Adipocyte (in vitro differentiated cells): Measurements from ENCODE around the gene ADORA3.

Experiments
- DNase-seq: peaks from one replicate; pipeline ENCODE4 v3.0.0-alpha.2; 2015; ENCODE audit warnings: low read depth
- H3K27me3 ChIP-seq: replicated peaks from 2 replicates; pipeline ENCODE4 v1.7.0; 2013; ENCODE audit warnings: mild to moderate bottlenecking, low read length, moderate library complexity; ENCODE audit not compliant: control insufficient read depth, insufficient read depth
- H3K36me3 ChIP-seq: 2 replicates; pipeline ENCODE4 v1.7.0; 2013; ENCODE audit warnings: low read length, mild to moderate bottlenecking, moderate library complexity; ENCODE audit not compliant: control insufficient read depth, insufficient read depth, severe bottlenecking
- H3K4me1 ChIP-seq: 2 replicates; pipeline ENCODE4 v1.7.0; 2013; ENCODE audit warnings: mild to moderate bottlenecking, low read length, moderate library complexity; ENCODE audit not compliant: control insufficient read depth, insufficient read depth
- H3K4me3 ChIP-seq: 2 replicates; pipeline ENCODE4 v1.7.0; 2013; ENCODE audit warnings: mild to moderate bottlenecking, low read length, moderate library complexity
- H3K9ac ChIP-seq: 2 replicates; pipeline ENCODE4 v1.7.0; 2013; ENCODE audit warnings: mild to moderate bottlenecking, low read length, moderate library complexity
- H3K9me3 ChIP-seq: 2 replicates; pipeline ENCODE4 v1.7.0; 2013; ENCODE audit warnings: mild to moderate bottlenecking, low read length, moderate library complexity; ENCODE audit not compliant: control insufficient read depth

ADORA3 gene

GRCh38 chr1:111484391-111485026 lies 18.9 kb downstream of the ADORA3 start:
- Histone ChIP-seq H3K9ac (no peak overlapping the region), H3K4me1 (peaks cover 5% of the 10 kb centered on the region), H3K9me3 (no peaks in the 10 kb centered on the region), H3K4me3 (no peak overlapping the region), H3K27me3 (no peaks in the 10 kb centered on the region), H3K36me3 (no peaks in the 10 kb centered on the region)
- DNase-seq: peak; percentile 29

GRCh38 chr1:111483876-111484275 lies 19.6 kb downstream of the ADORA3 start:
- no peak overlapping the region for H3K9ac ChIP-seq
- no peaks in the 10 kb centered on the region for H3K27me3 ChIP-seq
- H3K4me3 ChIP-seq: no peak overlapping the region
- no peak for DNase-seq
- H3K9me3 ChIP-seq: no peaks in the 10 kb centered on the region
- H3K36me3 ChIP-seq: no peaks in the 10 kb centered on the region
- H3K4me1 ChIP-seq: peaks cover 5% of the 10 kb centered on the region

DNA sequence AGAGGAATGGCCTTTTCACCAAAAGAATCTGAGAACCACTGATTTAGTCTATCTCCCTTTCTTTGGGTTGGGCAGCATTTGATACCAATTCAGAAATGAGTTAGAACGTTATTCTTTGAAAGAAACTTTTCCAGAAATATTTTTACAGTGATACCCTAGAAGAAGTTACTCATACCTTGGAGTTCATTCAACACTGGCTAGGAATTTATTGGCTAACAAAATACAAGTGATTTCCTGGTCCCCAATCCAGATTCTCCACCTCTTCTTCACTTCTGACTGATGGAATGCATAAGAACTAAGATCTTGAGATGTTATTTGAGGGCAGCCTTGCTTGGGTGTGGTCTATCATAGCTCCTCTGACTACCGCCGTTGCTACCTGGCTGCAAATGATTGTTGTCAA lies 20.3 kb downstream of the ADORA3 start:
- Histone ChIP-seq H3K27me3 (no peaks in the 10 kb centered on the region), H3K9ac (no peak overlapping the region), H3K4me1 (peaks cover 5% of the 10 kb centered on the region), H3K36me3 (no peaks in the 10 kb centered on the region), H3K4me3 (no peak overlapping the region), H3K9me3 (no peaks in the 10 kb centered on the region)
- DNase-seq: peak; percentile 8

DNA sequence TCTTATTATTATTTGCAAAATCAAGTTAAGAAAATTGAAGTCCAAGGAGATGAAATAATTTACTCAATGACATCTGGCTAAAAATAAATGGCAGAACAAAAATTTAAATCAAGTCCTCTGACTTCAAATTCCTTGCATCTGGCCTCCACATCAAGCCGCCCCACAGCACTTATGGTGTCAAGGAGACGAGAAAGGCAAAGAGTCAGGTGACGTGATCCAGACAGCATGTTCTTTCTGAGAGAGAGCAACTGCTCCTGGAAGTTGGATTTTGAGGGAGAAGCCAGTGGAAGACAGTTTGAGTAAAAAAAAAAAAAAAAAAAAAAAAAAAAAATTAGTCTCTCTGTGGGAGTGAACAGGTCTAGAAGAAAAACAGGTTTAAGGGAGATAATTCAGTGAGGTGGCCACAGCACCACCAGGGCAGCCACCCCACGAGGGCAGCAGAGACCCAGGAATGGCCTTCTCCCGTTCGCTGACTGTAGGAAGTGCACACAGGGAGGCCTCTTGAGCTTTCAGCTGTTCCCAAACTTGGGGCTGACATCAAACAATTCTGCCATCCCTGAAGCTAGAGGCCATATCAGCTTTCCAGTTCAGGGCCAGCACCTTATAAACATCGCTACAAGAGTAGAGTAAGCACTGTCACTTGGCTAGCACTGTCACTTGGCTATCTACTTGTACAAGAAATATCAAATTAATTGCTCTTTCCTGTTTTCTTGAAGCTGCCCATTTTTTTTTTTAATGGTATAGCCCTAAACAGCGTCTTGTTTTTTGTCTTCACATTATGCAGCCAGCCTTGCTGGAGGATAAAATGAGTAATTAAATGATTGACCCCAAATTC lies 21.8 kb downstream of the ADORA3 start:
- Histone ChIP-seq H3K27me3 (no peaks in the 10 kb centered on the region), H3K4me1 (peaks cover 5% of the 10 kb centered on the region), H3K36me3 (no peaks in the 10 kb centered on the region), H3K4me3 (no peak overlapping the region), H3K9me3 (no peaks in the 10 kb centered on the region), H3K9ac (no peak overlapping the region)
- peak; percentile 73 for DNase-seq

GRCh38 chr1:111480674-111481073 lies 22.8 kb downstream of the ADORA3 start:
- no peak for DNase-seq
- H3K27me3 ChIP-seq: no peaks in the 10 kb centered on the region
- H3K4me1 ChIP-seq: peaks cover 5% of the 10 kb centered on the region
- H3K36me3 ChIP-seq: no peaks in the 10 kb centered on the region
- H3K9me3 ChIP-seq: no peaks in the 10 kb centered on the region
- H3K9ac ChIP-seq: no peak overlapping the region
- H3K4me3 ChIP-seq: no peak overlapping the region

DNA sequence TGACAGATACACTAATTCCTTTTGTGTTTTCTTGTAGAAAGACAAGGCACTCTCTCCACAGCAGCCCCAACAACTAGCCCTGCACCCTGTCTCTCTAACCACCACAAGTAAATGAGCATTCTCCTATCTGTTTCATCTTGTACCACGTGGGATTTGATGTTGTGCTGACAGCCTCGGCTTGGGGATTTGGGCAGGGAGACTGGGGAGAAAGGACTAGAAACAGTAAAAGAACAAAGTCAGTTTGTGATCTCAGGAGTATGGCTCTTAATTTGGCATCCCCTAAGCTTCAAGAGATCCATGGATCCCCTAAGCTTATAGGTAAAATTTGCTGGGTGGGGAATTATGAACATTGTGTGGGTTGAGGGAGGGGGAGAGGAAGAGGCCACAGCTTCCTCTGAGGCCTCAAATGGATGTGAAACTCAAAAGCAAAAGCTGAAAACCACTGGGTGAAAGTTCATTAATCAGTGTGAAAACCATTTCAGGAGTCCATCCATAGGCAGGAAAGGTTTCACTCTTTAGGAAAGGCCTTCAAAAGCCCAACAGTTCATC lies 26.6 kb downstream of the ADORA3 start:
- Histone ChIP-seq H3K27me3 (no peaks in the 10 kb centered on the region), H3K4me3 (no peak overlapping the region), H3K9ac (no peak overlapping the region), H3K36me3 (peaks cover under 1% of the 10 kb centered on the region), H3K4me1 (no peaks in the 10 kb centered on the region), H3K9me3 (no peaks in the 10 kb centered on the region)
- DNase-seq: no peak

DNA sequence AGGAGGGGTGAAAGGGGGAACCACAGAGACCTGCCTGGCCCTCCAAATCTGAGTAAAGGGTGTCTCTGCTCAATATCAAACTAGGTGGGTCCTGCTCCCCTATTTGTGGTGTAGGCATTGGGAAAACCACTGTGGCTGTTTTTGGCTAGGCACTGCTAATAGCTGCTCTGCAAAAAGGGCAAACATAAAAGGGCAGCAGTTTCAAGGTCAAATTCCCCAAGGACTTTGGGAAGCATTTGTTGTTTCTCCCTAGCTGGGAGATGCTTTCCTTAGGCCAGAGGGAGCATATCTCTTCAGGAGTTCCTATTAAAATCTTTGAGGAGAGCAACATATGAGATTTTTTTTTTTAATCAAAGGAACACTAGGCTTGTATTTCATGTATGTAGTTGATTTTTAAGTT lies 27.2 kb downstream of the ADORA3 start:
- Histone ChIP-seq H3K9me3 (no peaks in the 10 kb centered on the region), H3K9ac (no peak overlapping the region), H3K36me3 (peaks cover 7% of the 10 kb centered on the region), H3K4me1 (no peaks in the 10 kb centered on the region), H3K4me3 (no peak overlapping the region), H3K27me3 (no peaks in the 10 kb centered on the region)
- DNase-seq: no peak

- Histone ChIP-seq H3K9ac (no peak overlapping the region), H3K4me3 (no peak overlapping the region), H3K27me3 (no peaks in the 10 kb centered on the region), H3K9me3 (no peaks in the 10 kb centered on the region), H3K36me3 (peaks cover 7% of the 10 kb centered on the region), H3K4me1 (no peaks in the 10 kb centered on the region)
- no peak for DNase-seq
Observed at GRCh38 chr1:111475701-111476100, 27.7 kb downstream of the ADORA3 start.

GRCh38 chr1:111474521-111474920 lies 28.9 kb downstream of the ADORA3 start:
- no peaks in the 10 kb centered on the region for H3K9me3 ChIP-seq
- H3K9ac ChIP-seq: no peak overlapping the region
- peaks cover 19% of the 10 kb centered on the region for H3K36me3 ChIP-seq
- no peak for DNase-seq
- H3K4me1 ChIP-seq: no peaks in the 10 kb centered on the region
- H3K27me3 ChIP-seq: no peaks in the 10 kb centered on the region
- H3K4me3 ChIP-seq: no peak overlapping the region

DNA sequence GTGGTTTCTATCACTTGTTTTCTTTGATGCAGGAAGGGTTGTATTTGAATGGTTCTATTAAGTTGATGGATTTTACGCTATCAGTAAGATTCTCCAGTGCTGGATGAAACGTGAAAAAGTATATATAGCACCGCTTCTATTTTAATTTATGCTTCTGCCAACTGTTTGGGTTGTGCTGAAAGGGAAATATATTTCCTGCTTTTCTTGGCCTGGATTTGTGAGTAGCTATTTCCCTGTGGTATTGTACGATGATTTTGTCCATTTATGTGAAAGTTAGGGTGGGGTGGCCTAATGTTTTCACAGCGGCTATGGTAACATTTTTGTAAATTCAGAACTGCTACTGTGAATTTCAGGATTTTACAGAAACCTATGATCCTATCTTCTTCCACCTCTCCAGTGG lies 29.3 kb downstream of the ADORA3 start:
- Histone ChIP-seq H3K9ac (no peak overlapping the region), H3K36me3 (peaks cover 23% of the 10 kb centered on the region), H3K4me3 (no peak overlapping the region), H3K4me1 (no peaks in the 10 kb centered on the region), H3K9me3 (no peaks in the 10 kb centered on the region), H3K27me3 (no peaks in the 10 kb centered on the region)
- no peak for DNase-seq

DNA sequence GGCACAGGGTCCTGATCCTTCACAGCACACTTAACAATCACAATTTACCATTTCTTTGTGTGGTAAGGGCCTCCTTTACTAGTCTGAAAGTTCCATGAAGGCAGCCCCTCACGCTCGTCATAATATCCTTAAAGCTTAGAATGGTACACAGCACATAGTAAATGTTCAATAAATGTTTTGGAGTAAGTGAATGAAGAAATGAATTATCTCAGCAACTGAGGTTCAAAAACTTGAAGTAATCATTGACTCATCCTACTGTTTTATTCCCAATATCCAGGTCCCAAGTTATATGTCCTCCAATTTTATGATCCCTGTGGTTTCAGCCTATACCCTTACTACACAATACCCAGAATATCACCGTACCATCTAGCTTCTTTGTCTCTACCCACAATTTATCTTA lies 31.9 kb downstream of the ADORA3 start:
- Histone ChIP-seq H3K9ac (no peak overlapping the region), H3K27me3 (no peaks in the 10 kb centered on the region), H3K4me3 (no peak overlapping the region), H3K9me3 (no peaks in the 10 kb centered on the region), H3K36me3 (peaks cover 45% of the 10 kb centered on the region), H3K4me1 (no peaks in the 10 kb centered on the region)
- DNase-seq: no peak
